H1 (cell line): ENCODE measurements around the gene SLC26A8. TPM values are rescaled to one million over a fixed set of nuclear protein-coding genes. Genes with fewer than 3 reads are reported as not detected.
"Not testable (repeated sequence)": the region's sequence is repeated elsewhere in the genome, so short reads cannot be mapped to it uniquely, and the experiment has no call there.

ENCODE experiments used
- CTCF ChIA-PET: fragments of 300-600 bp; sonication (Branson Sonifier 250); formaldehyde crosslinking; loops from one replicate; lab custom pipeline; 2021; ENCODE audit not compliant: partially characterized antibody; lab: Charles Lee
- POLR2A ChIA-PET: fragments of 300-600 bp; sonication (Branson Sonifier 250); formaldehyde crosslinking; loops from one replicate; lab custom pipeline; 2021; ENCODE audit warnings: inconsistent platforms; ENCODE audit not compliant: partially characterized antibody; lab: Charles Lee
- DNase-seq, 2 experiments: peaks; one replicate each; pipeline versions ENCODE4 v3.0.0 to v3.0.0-alpha.2; 2010 to 2022; ENCODE audit warnings: low spot score in 2 of 2, low read depth in 1 of 2, mixed read lengths in 1 of 2
- FAIRE-seq: peaks from 2 replicates; lab custom pipeline; 2011; peaks lifted over from hg19 to GRCh38; lab: Jason Lieb, UNC
- H2AFZ ChIP-seq: 2 replicates; pipeline ENCODE4 v1.8.1; 2012; ENCODE audit warnings: low read length, inconsistent platforms
- H2AK5ac ChIP-seq: 2 replicates; pipeline ENCODE4 v1.6.1; 2013; ENCODE audit warnings: low read depth, low read length
- H2BK120ac ChIP-seq: replicated peaks from 2 replicates; pipeline ENCODE3; 2013; ENCODE audit warnings: low read depth, low read length, inconsistent platforms
- H2BK12ac ChIP-seq: 2 replicates; pipeline ENCODE4 v1.6.1; 2013; ENCODE audit warnings: low read depth, low read length
- H2BK15ac ChIP-seq: 2 replicates; pipeline ENCODE4 v1.6.1; 2013; ENCODE audit warnings: low read length
- H2BK20ac ChIP-seq: 2 replicates; pipeline ENCODE4 v1.6.1; 2013; ENCODE audit warnings: low read length
- H2BK5ac ChIP-seq: 2 replicates; pipeline ENCODE4 v1.6.1; 2013; ENCODE audit warnings: low read depth, low read length
- H3K14ac ChIP-seq: 2 replicates; pipeline ENCODE4 v1.6.1; 2013; ENCODE audit warnings: inconsistent platforms; ENCODE audit not compliant: insufficient read length
- H3K18ac ChIP-seq: 2 replicates; pipeline ENCODE4 v1.6.1; 2013; ENCODE audit warnings: low read length; ENCODE audit errors: extremely low read depth
- H3K23ac ChIP-seq: 2 replicates; pipeline ENCODE4 v1.6.1; 2013; ENCODE audit warnings: inconsistent platforms; ENCODE audit not compliant: insufficient read length
- H3K23me2 ChIP-seq: 2 replicates; pipeline ENCODE4 v1.6.1; 2013; ENCODE audit warnings: low read depth, low read length
- H3K27ac ChIP-seq: 2 replicates; pipeline ENCODE4 v1.6.1; 2011; ENCODE audit warnings: low read depth, low read length, inconsistent platforms
- H3K27me3 ChIP-seq, 4 experiments: replicated peaks in 1 of 4; 1 replicate in 1 of 4; 2 replicates in 3 of 4; pipeline versions ENCODE4 v1.6.1 to v1.8.1; 2011 to 2013; ENCODE audit warnings: low read length in 3 of 4, mild to moderate bottlenecking in 3 of 4, inconsistent platforms in 2 of 4, mixed read lengths in 2 of 4, moderate library complexity in 1 of 4; ENCODE audit not compliant: control insufficient read depth in 3 of 4, insufficient read depth in 3 of 4; ENCODE audit errors: extremely low read depth in 1 of 4
- H3K36me3 ChIP-seq, 4 experiments: 2 replicates each; pipeline versions ENCODE4 v1.6.1 to v1.8.1; 2011 to 2013; ENCODE audit warnings: mild to moderate bottlenecking in 4 of 4, low read length in 3 of 4, moderate library complexity in 2 of 4, control low read depth in 1 of 4, inconsistent platforms in 1 of 4; ENCODE audit not compliant: insufficient read depth in 4 of 4, control insufficient read depth in 2 of 4
- H3K4ac ChIP-seq: replicated peaks from 2 replicates; pipeline ENCODE3; 2013; ENCODE audit warnings: low read length, low read depth, mixed read lengths, inconsistent platforms; ENCODE audit not compliant: insufficient read length
- H3K4me1 ChIP-seq, 4 experiments: replicated peaks in 1 of 4; 1 replicate in 1 of 4; 2 replicates in 3 of 4; pipeline versions ENCODE4 v1.6.1 to v1.8.1; 2011 to 2013; ENCODE audit warnings: low read length in 3 of 4, inconsistent platforms in 2 of 4, mixed read lengths in 1 of 4; ENCODE audit not compliant: insufficient read depth in 4 of 4, control insufficient read depth in 3 of 4
- H3K4me2 ChIP-seq, 2 experiments: 2 replicates each; pipeline versions ENCODE4 v1.6.1 to v1.8.1; 2011 to 2013; ENCODE audit warnings: low read depth in 2 of 2, low read length in 2 of 2, control low read depth in 1 of 2, inconsistent platforms in 1 of 2, mild to moderate bottlenecking in 1 of 2; ENCODE audit not compliant: insufficient read depth in 1 of 2
- H3K4me3 ChIP-seq, 4 experiments: fragments of 200-600, 300-600 bp in 1 of 4; sonication (generic), shearing (Covaris generic), sonication (Bioruptor Twin) in 1 of 4; 2 replicates each; pipeline versions ENCODE4 v1.5.1 to v1.8.1; 2011 to 2016; ENCODE audit warnings: low read length in 4 of 4, low read depth in 3 of 4, control low read depth in 2 of 4, inconsistent platforms in 2 of 4, mild to moderate bottlenecking in 2 of 4, mixed read lengths in 1 of 4, moderate library complexity in 1 of 4; ENCODE audit not compliant: insufficient read depth in 2 of 4; ENCODE audit errors: extremely low read depth in 1 of 4
- H3K56ac ChIP-seq: replicated peaks from 2 replicates; pipeline ENCODE3; 2013; ENCODE audit warnings: low read depth, mild to moderate bottlenecking, mixed read lengths, low read length, inconsistent platforms; ENCODE audit not compliant: insufficient read length
- H3K79me1 ChIP-seq: 2 replicates; pipeline ENCODE4 v1.6.1; 2013; ENCODE audit warnings: low read depth, low read length, control low read depth
- H3K79me2 ChIP-seq, 2 experiments: 2 replicates each; pipeline versions ENCODE4 v1.6.1 to v1.8.1; 2012 to 2013; ENCODE audit warnings: low read length in 2 of 2, mild to moderate bottlenecking in 2 of 2, inconsistent platforms in 1 of 2; ENCODE audit not compliant: insufficient read depth in 2 of 2, control insufficient read depth in 1 of 2
- H3K9ac ChIP-seq, 4 experiments: replicated peaks in 1 of 4; 1 replicate in 1 of 4; 2 replicates in 3 of 4; pipeline versions ENCODE4 v1.6.1 to v1.8.1; 2011 to 2013; ENCODE audit warnings: low read depth in 3 of 4, low read length in 3 of 4, control low read depth in 2 of 4, mild to moderate bottlenecking in 2 of 4, moderate library complexity in 2 of 4, inconsistent platforms in 1 of 4; ENCODE audit errors: extremely low read depth in 1 of 4
- H3K9me3 ChIP-seq, 2 experiments: 2 replicates each; pipeline versions ENCODE4 v1.6.1 to v1.8.1; 2012 to 2013; ENCODE audit warnings: mild to moderate bottlenecking in 2 of 2, moderate library complexity in 2 of 2, control low read depth in 1 of 2, inconsistent platforms in 1 of 2, low read depth in 1 of 2, low read length in 1 of 2, mixed read lengths in 1 of 2; ENCODE audit not compliant: insufficient read depth in 2 of 2
- H4K20me1 ChIP-seq, 2 experiments: replicated peaks in 1 of 2; 2 replicates each; pipeline versions ENCODE3 to v1.8.1; 2011 to 2013; ENCODE audit warnings: inconsistent platforms in 2 of 2, low read length in 2 of 2, mild to moderate bottlenecking in 1 of 2; ENCODE audit not compliant: insufficient read depth in 2 of 2, control insufficient read depth in 1 of 2
- H4K5ac ChIP-seq: 2 replicates; pipeline ENCODE4 v1.6.1; 2013; ENCODE audit warnings: low read length, low read depth, mixed read lengths, inconsistent platforms; ENCODE audit not compliant: insufficient read length
- H4K8ac ChIP-seq: 2 replicates; pipeline ENCODE4 v1.8.0; 2013; ENCODE audit warnings: mild to moderate bottlenecking, moderate library complexity, low read length, inconsistent platforms; ENCODE audit not compliant: insufficient read depth; ENCODE audit errors: extremely low read depth
- H4K91ac ChIP-seq: replicated peaks from 2 replicates; pipeline ENCODE3; 2013; ENCODE audit warnings: low read length, mixed read lengths, inconsistent platforms; ENCODE audit not compliant: insufficient read length
- WGBS, 2 experiments: shearing (Covaris generic) in 1 of 2; methylation state at CpG; one replicate each; pipeline versions ENCODE4 v1.1.6 to v1.1.7; 2013 to 2015; ENCODE audit warnings: low lambda C conversion rate in 2 of 2, mixed read lengths in 2 of 2, inconsistent platforms in 1 of 2, low coverage in 1 of 2, missing lambda C conversion rate in 1 of 2; ENCODE audit not compliant: insufficient replicate concordance in 2 of 2, insufficient coverage in 1 of 2, insufficient read length in 1 of 2; ENCODE audit errors: extremely low coverage in 1 of 2, missing lambda C conversion rate in 1 of 2; 5-methylcytosine and 5-hydroxymethylcytosine counted together
- polyA plus RNA-seq, 7 experiments: library from polyadenylated mRNA; depleted of rRNA in 3 of 7; stranded (reverse) in 5 of 7; unstranded in 2 of 7; fragments of >200 nt in 5 of 7; fragments of 200-250 nt in 2 of 7; gene quantifications; 1 replicate in 5 of 7; 2 replicates in 1 of 7; 4 replicates in 1 of 7; pipeline versions ENCODE4 v1.2.1 to v1.2.3, GENCODE V29; 2011 to 2013; ENCODE audit warnings: missing spikeins in 2 of 7, mixed read lengths in 2 of 7
- total RNA-seq: library from RNA; stranded (reverse); fragmentation: NEBNext Ultra II Directional; extraction: Animal tissue kit (Norgen Biotek cat#: 25700); gene quantifications from 2 replicates; pipeline ENCODE4 v1.2.1, GENCODE V29; 2021

SLC26A8 gene
- total and polyA plus RNA-seq, 2 of the 8 experiments (the other 6 are each of a cell fraction or from before 2014, with no cell fraction given): 0.56 to 0.57 TPM

DNA sequence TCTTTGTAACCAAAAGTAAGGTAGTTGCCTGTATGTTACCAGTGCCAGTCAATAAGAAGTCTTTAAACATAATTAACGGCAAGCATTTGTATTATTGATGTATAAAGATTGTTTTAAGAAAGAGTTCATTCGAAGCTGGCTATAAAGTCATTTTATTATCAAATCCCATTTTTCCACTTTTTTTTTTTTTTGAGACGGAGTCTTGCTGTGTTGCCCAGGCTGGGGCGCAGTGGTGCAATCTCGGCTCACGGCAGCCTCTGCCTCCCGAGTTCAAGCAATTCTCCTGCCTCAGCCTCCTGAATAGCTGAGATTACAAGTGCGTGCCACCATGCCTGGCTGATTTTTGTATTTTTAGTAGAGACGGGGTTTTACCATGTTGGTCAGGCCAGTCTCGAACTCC is 8.7 kb upstream of the SLC26A8 start:
- not testable (repeated sequence) for H3K23ac ChIP-seq, H3K4me2 ChIP-seq, H3K14ac ChIP-seq, H3K4me3 ChIP-seq, H3K23me2 ChIP-seq, H2AFZ ChIP-seq, H2BK20ac ChIP-seq, H3K36me3 ChIP-seq, H3K9ac ChIP-seq, H4K5ac ChIP-seq, H3K9me3 ChIP-seq, H2BK15ac ChIP-seq, H3K18ac ChIP-seq, H4K8ac ChIP-seq, H2AK5ac ChIP-seq, H4K20me1 ChIP-seq, H3K79me1 ChIP-seq, H2BK5ac ChIP-seq, FAIRE-seq, H2BK12ac ChIP-seq, H4K91ac ChIP-seq, H3K27ac ChIP-seq, H3K27me3 ChIP-seq, H3K4me1 ChIP-seq, H3K56ac ChIP-seq, DNase-seq, H2BK120ac ChIP-seq, H3K4ac ChIP-seq
- POLR2A ChIA-PET: interaction anchor here (0.6 kb wide), 1 partner anchor 192 kb away, joined by 3 read pairs; no protein-coding TSS in a partner anchor
- peaks cover 3 to 92% of the 10 kb centered on the region in 2 experiments; a peak in 3 of 4 replicates for H3K79me2 ChIP-seq
- CTCF ChIA-PET: interaction anchor here (1.3 kb wide), 1 partner anchor 61 kb away, joined by 4 read pairs; no protein-coding TSS in a partner anchor
- WGBS, 2 experiments: 94% methylated on average over 10 of the region's 10 CpGs; no CpG with 5 or more reads in 1 of the 2 experiments
